ENCODE data around the gene ADCY1. TPM values are rescaled to one million over a fixed set of nuclear protein-coding genes. Genes with fewer than 3 reads are reported as not detected.

Gene ADCY1
- total RNA-seq, 2 donors from 2014 or later, result 15.3 to 18.5 TPM

- WGBS, 2 experiments (ENCODE audit: insufficient coverage in 1 of 2, insufficient read length in 1 of 2), result 90 to 92% methylated on average over 2 to 7 of the region's 7 CpGs
- no peak for DNase-seq
- Histone ChIP-seq H3K4me3 (ENCODE audit: low read length) (no peak overlapping the region), H3K4me1 (ENCODE audit: control insufficient read depth, insufficient read depth, low read length) (no peaks in the 10 kb centered on the region), H3K27ac (ENCODE audit: low read depth, low read length) (no peak overlapping the region), H3K9ac (ENCODE audit: extremely low read depth, low read length, poor library complexity, severe bottlenecking) (no peak overlapping the region), H3K27me3 (ENCODE audit: control insufficient read depth, insufficient read depth, low read length, poor library complexity, severe bottlenecking) (no peaks in the 10 kb centered on the region), H3K9me3 (ENCODE audit: control insufficient read depth, low read length) (peaks cover 4% of the 10 kb centered on the region), H3K36me3 (ENCODE audit: control insufficient read depth, insufficient read depth, low read length) (no peaks in the 10 kb centered on the region)
- peaks cover 5% of the 10 kb centered on the region for H3K36me3 Mint-ChIP-seq (ENCODE audit: low read depth)
- no peaks in the 10 kb centered on the region for H3K27me3 Mint-ChIP-seq (ENCODE audit: insufficient read depth)
- H3K4me3 Mint-ChIP-seq, result no peak overlapping the region
- peaks cover 8% of the 10 kb centered on the region for H3K9me3 Mint-ChIP-seq
- TF ChIP-seq CTCF (conservative IDR thresholded peaks at IDR 0.05), result no peak
- H3K4me1 Mint-ChIP-seq, result no peaks in the 10 kb centered on the region
- H3K27ac Mint-ChIP-seq, result no peak overlapping the region
These were observed 49.0 kb downstream of the ADCY1 start for GRCh38 chr7:45623157-45623556.

GRCh38 chr7:45623740-45624391 is 49.7 kb downstream of the ADCY1 start:
- Mint-ChIP-seq H3K4me3 (no peak overlapping the region), H3K27me3 (ENCODE audit: insufficient read depth) (no peaks in the 10 kb centered on the region), H3K27ac (no peak overlapping the region), H3K9me3 (peaks cover 8% of the 10 kb centered on the region), H3K4me1 (no peaks in the 10 kb centered on the region), H3K36me3 (ENCODE audit: low read depth) (peaks cover 10% of the 10 kb centered on the region)
- Histone ChIP-seq H3K9me3 (ENCODE audit: control insufficient read depth, low read length) (peaks cover 4% of the 10 kb centered on the region), H3K27ac (ENCODE audit: low read depth, low read length) (no peak overlapping the region), H3K36me3 (ENCODE audit: control insufficient read depth, insufficient read depth, low read length) (no peaks in the 10 kb centered on the region), H3K27me3 (ENCODE audit: control insufficient read depth, insufficient read depth, low read length, poor library complexity, severe bottlenecking) (no peaks in the 10 kb centered on the region), H3K4me3 (ENCODE audit: low read length) (no peak overlapping the region), H3K4me1 (ENCODE audit: control insufficient read depth, insufficient read depth, low read length) (no peaks in the 10 kb centered on the region), H3K9ac (ENCODE audit: extremely low read depth, low read length, poor library complexity, severe bottlenecking) (no peak overlapping the region)
- 88 to 89% methylated on average over 5 to 9 of the region's 9 CpGs for WGBS, 2 experiments (ENCODE audit: insufficient coverage in 1 of 2, insufficient read length in 1 of 2)
- DNase-seq, result no peak
- no peak for TF ChIP-seq CTCF (conservative IDR thresholded peaks at IDR 0.05)

- H3K9me3 Mint-ChIP-seq, result peaks cover 13% of the 10 kb centered on the region
- peaks cover 14% of the 10 kb centered on the region for H3K36me3 Mint-ChIP-seq (ENCODE audit: low read depth)
- no peaks in the 10 kb centered on the region for H3K4me1 Mint-ChIP-seq
- Histone ChIP-seq H3K9me3 (ENCODE audit: control insufficient read depth, low read length) (peaks cover 4% of the 10 kb centered on the region), H3K4me3 (ENCODE audit: low read length) (no peak overlapping the region), H3K9ac (ENCODE audit: extremely low read depth, low read length, poor library complexity, severe bottlenecking) (no peak overlapping the region), H3K27ac (ENCODE audit: low read depth, low read length) (no peak overlapping the region), H3K4me1 (ENCODE audit: control insufficient read depth, insufficient read depth, low read length) (no peaks in the 10 kb centered on the region), H3K36me3 (ENCODE audit: control insufficient read depth, insufficient read depth, low read length) (no peaks in the 10 kb centered on the region), H3K27me3 (ENCODE audit: control insufficient read depth, insufficient read depth, low read length, poor library complexity, severe bottlenecking) (no peaks in the 10 kb centered on the region)
- H3K4me3 Mint-ChIP-seq, result no peak overlapping the region
- H3K27ac Mint-ChIP-seq, result no peak overlapping the region
- no peaks in the 10 kb centered on the region for H3K27me3 Mint-ChIP-seq (ENCODE audit: insufficient read depth)
- no peak for TF ChIP-seq CTCF (conservative IDR thresholded peaks at IDR 0.05)
- no peak for DNase-seq
These were observed 50.2 kb downstream of the ADCY1 start for GRCh38 chr7:45624392-45624760.
